Left lung (tissue), 10 donors: ENCODE results near the gene GVQW3. TPM values are rescaled to one million over a fixed set of nuclear protein-coding genes. Genes with fewer than 3 reads are reported as not detected.

ENCODE experiments used
- ATAC-seq: fragments of 200-7000 bp; cut with Tn5 transposase; one replicate; pipeline ENCODE4 v1.9.1; 2020; ENCODE audit warnings: moderate library complexity
- DNase-seq, 4 donors: peaks; one replicate each; pipeline ENCODE4 v3.0.0-alpha.2; 2013 to 2020
- H3K27ac ChIP-seq, 2 donors: fragments of 200-600 bp; sonication (generic) in 1 of 2; one replicate each; pipeline versions ENCODE4 v1.5.0 to v1.8.0; 2020 to 2021
- H3K27me3 ChIP-seq, 2 donors: fragments of 200-600 bp; sonication (generic) in 1 of 2; one replicate each; pipeline versions ENCODE4 v1.5.0 to v1.8.0; 2020 to 2021
- H3K36me3 ChIP-seq, 2 donors: fragments of 200-600 bp; sonication (generic) in 1 of 2; one replicate each; pipeline versions ENCODE4 v1.5.0 to v1.8.0; 2020 to 2021
- H3K4me1 ChIP-seq, 2 donors: fragments of 200-600 bp; one replicate each; pipeline ENCODE4 v1.8.0; 2021
- H3K4me3 ChIP-seq, 2 donors: fragments of 200-600 bp; sonication (generic) in 1 of 2; one replicate each; pipeline versions ENCODE4 v1.5.0 to v1.8.0; 2020 to 2021; ENCODE audit warnings: mild to moderate bottlenecking in 1 of 2
- H3K9me3 ChIP-seq, 2 donors: fragments of 200-600 bp; sonication (generic) in 1 of 2; one replicate each; pipeline versions ENCODE4 v1.5.0 to v1.8.0; 2020 to 2021
- intact Hi-C, 2 donors: fragments of 100-400 bp; cut with DNase I; formaldehyde crosslinking; loops; one replicate each; pipeline versions ENCODE4 v1.11.2 to v1.14.2; 2022
- polyA plus RNA-seq, 6 donors: library from polyadenylated mRNA; unstranded; fragments of 120-200 nt; gene quantifications; one replicate each; pipeline ENCODE4 v1.2.1, GENCODE V29; 2013; ENCODE audit not compliant: insufficient read length in 6 of 6
- total RNA-seq, 2 donors: library from RNA; stranded (reverse); fragmentation: NEBNext Ultra II Directional; extraction: Animal tissue kit (Norgen Biotek cat#: 25700); gene quantifications; one replicate each; pipeline ENCODE4 v1.2.1, GENCODE V29; 2021
- TF ChIP-seq, protein P1 (sequence below), 2 donors: fragments of 200-600 bp; sonication (generic) in 1 of 2; IDR thresholded peaks; one replicate each; pipeline versions ENCODE4 v1.5.0 to v1.8.0; 2021; ENCODE audit warnings: antibody characterized with exemption in 2 of 2
- donor health status: DM: no; HTN: yes; CAD: no.
- donor health status: DM: no; HTN: no; CAD: no.

Gene GVQW3
- total and polyA plus RNA-seq, 8 donors, result 1.4 to 24.3 (median 21.3) TPM

DNA sequence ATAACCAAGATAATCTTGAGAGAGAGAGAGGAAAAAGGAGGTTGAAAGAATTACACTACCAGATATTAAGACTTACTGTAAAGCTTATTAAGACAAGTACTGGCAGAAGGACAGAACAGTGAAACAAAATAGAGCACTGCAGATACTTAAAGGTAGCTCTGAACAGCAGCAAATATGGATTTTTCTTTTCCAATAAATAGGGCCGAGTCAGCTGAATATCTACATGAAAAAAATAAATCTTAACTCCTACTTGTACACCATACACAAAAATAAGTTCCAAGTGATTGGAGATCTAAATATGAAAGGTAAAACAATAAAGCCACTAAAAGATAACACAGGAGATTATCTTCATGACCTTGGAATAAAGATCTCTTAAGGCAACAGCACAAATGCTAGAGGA lies 12.6 kb upstream of the GVQW3 start:
- Histone ChIP-seq H3K4me3 (no peak overlapping the region), H3K9me3 (no peaks in the 10 kb centered on the region), H3K36me3 (peaks cover 0 to 20% of the 10 kb centered on the region in 2 donors), H3K27me3 (no peaks in the 10 kb centered on the region), H3K27ac (no peak overlapping the region), H3K4me1 (peaks cover 8 to 48% of the 10 kb centered on the region in 2 donors)
- TF ChIP-seq, protein P1, sequence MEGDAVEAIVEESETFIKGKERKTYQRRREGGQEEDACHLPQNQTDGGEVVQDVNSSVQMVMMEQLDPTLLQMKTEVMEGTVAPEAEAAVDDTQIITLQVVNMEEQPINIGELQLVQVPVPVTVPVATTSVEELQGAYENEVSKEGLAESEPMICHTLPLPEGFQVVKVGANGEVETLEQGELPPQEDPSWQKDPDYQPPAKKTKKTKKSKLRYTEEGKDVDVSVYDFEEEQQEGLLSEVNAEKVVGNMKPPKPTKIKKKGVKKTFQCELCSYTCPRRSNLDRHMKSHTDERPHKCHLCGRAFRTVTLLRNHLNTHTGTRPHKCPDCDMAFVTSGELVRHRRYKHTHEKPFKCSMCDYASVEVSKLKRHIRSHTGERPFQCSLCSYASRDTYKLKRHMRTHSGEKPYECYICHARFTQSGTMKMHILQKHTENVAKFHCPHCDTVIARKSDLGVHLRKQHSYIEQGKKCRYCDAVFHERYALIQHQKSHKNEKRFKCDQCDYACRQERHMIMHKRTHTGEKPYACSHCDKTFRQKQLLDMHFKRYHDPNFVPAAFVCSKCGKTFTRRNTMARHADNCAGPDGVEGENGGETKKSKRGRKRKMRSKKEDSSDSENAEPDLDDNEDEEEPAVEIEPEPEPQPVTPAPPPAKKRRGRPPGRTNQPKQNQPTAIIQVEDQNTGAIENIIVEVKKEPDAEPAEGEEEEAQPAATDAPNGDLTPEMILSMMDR (IDR thresholded peaks at IDR 0.05), result no peak
- no peak for ATAC-seq
- intact Hi-C loops, result no loop called here
- DNase-seq, result no peak

DNA sequence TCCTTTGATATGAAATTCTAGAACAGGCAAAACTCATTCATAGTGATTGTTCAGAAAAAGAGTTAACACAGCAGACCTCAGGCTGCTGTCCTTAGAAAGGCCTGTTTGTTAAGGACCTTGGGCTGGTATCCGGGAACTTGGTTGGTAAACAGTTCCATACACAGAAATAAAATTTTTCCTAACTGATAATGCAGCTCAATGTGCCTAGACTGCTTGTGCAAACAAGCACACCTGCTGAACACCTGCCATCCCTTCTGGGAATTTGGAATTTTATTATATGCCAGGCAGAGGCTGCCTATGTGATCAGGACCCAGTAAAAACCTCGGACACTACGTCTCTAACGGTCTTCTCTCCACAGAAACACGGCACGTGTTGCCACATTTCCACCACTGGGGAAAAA lies 11.7 kb upstream of the GVQW3 start:
- Histone ChIP-seq H3K4me3 (no peak overlapping the region), H3K4me1 (peaks cover 8 to 53% of the 10 kb centered on the region in 2 donors), H3K9me3 (no peaks in the 10 kb centered on the region), H3K27me3 (no peaks in the 10 kb centered on the region), H3K27ac (no peak overlapping the region), H3K36me3 (peaks cover 0 to 12% of the 10 kb centered on the region in 2 donors)
- ATAC-seq, result no peak
- TF ChIP-seq, protein P1 (IDR thresholded peaks at IDR 0.05), result no peak
- no peak for DNase-seq
- intact Hi-C loops, result no loop called here

DNA sequence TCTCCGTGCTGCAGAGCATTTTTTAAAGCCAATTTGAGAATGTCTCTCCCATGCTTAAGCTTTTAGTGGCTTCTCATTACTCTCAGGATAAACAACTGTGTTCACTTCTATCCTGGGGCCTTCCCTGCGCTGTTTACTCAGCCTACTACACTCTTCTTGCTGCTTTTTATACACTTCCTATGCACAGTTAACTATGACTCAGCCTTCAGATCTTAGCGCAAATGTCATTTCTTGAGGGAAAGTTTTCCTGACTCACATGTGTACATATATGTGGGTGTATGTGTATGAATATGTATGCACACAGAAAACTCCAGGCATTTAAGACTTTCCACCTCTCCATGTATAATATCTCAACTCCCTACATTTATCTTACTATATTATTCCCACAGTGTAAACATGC lies 10.0 kb upstream of the GVQW3 start:
- H3K27ac ChIP-seq, result peak overlapping the region in 1 of 2 donors; percentile 33
- TF ChIP-seq, protein P1 (IDR thresholded peaks at IDR 0.05), result no peak
- no peaks in the 10 kb centered on the region for H3K9me3 ChIP-seq
- intact Hi-C loops, result loop anchor here in 1 of 2 donors (10.0 kb wide), 1 partner anchor 74 kb away; the partner anchor contains the start of gene EMSY
- ATAC-seq, result peak; percentile 94
- H3K4me3 ChIP-seq, result no peak overlapping the region
- H3K36me3 ChIP-seq, result no peaks in the 10 kb centered on the region
- no peaks in the 10 kb centered on the region for H3K27me3 ChIP-seq
- no peak for DNase-seq
- H3K4me1 ChIP-seq, result peaks cover 8 to 66% of the 10 kb centered on the region in 2 donors

DNA sequence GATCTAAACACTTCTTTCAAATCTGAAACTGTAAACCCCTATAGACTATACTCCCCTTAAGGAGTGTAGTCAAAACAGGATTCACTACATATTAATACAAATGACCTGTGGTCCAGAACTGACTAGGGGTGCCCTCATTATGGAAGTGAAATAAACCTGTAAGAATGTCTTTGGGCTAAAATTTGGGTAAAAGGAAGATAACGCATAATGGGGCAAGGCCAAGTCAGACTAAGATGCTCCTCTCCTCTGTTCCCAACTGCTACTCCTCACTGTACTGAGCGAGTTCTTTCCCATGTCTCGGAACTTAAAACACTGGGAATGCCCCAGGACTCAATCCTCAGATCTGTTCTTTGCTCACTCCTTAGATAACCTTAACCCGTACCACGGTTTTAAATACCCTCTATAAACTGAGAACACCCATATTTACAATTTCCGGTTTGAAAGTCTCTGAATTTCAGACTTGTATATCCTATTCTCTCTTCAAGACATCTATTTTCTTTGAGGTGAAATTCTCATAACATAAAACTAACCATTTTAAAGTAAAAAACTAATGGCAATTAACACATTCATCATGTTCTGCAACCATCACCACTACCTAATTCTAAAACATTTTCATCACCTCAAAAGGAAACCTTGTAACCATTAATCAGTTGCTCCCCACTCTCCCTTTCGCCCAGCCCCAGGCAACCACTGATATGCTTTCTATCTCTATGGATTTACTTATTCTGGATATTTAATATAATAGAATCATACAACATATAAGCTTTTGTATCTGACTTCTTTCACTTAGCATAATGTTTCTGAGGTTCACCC lies 4.2 kb upstream of the GVQW3 start:
- TF ChIP-seq, protein P1 (IDR thresholded peaks at IDR 0.05), result no peak
- intact Hi-C loops, result loop anchor here in 1 of 2 donors (10.0 kb wide), 1 partner anchor 68 kb away; the partner anchor contains the start of gene EMSY
- DNase-seq (no peak), ATAC-seq (no peak)
- H3K27ac ChIP-seq, result no peak overlapping the region
- no peaks in the 10 kb centered on the region for H3K36me3 ChIP-seq
- H3K4me3 ChIP-seq, result no peak overlapping the region
- H3K4me1 ChIP-seq, result peaks cover 11 to 62% of the 10 kb centered on the region in 2 donors
- no peaks in the 10 kb centered on the region for H3K27me3 ChIP-seq
- H3K9me3 ChIP-seq, result no peaks in the 10 kb centered on the region

DNA sequence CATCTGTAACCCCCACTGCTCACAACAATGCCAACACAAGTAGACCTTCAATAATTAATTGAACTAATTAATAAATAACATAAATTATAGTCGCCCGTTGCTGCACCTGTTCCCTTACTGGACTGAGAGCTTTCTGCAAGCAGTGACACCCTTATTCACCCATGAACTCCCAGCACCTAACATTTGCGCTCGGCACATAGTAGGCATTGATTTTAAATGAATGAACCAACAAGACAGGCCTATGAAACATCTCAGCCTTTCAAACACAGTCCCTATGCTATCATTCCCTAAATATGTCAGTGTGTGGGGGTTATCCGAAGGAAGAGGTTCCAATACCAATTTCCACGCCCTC lies 1.3 kb upstream of the GVQW3 start:
- intact Hi-C loops, result loop anchor here in 1 of 2 donors (10.0 kb wide), 1 partner anchor 65 kb away; the partner anchor contains the start of gene EMSY
- no peak for DNase-seq
- peak overlapping the region; percentile 87 to 93 for H3K4me3 ChIP-seq

More for the DNA sequence above, 1.3 kb upstream of the GVQW3 start:
- H3K4me1 ChIP-seq, result peaks cover 16 to 57% of the 10 kb centered on the region in 2 donors
- no peaks in the 10 kb centered on the region for H3K9me3 ChIP-seq
- TF ChIP-seq, protein P1 (IDR thresholded peaks at IDR 0.05), result no peak
- H3K27me3 ChIP-seq, result no peaks in the 10 kb centered on the region
- H3K27ac ChIP-seq, result no peak overlapping the region
- no peaks in the 10 kb centered on the region for H3K36me3 ChIP-seq
- ATAC-seq, result no peak
